OCI-LY7 (cell line): ENCODE data around the gene C1QTNF2. TPM values are rescaled to one million over a fixed set of nuclear protein-coding genes. Genes with fewer than 3 reads are reported as not detected.

ENCODE experiments used
- BruUV-seq: library from RNA; stranded (reverse); fragments of 400-500 nt; replicated peaks from 2 replicates; lab custom pipeline; 2021; lab: Mats Ljungman, UMichigan
- CTCF ChIA-PET: fragments of 300-600 bp; sonication (Branson Sonifier 250); formaldehyde crosslinking; loops from one replicate; lab custom pipeline; 2022; ENCODE audit warnings: antibody characterized with exemption; ENCODE audit not compliant: unreplicated experiment; lab: Charles Lee
- POLR2A ChIA-PET: fragments of 300-600 bp; sonication (Branson Sonifier 250); formaldehyde crosslinking; loops from one replicate; lab custom pipeline; 2022; ENCODE audit warnings: antibody characterized with exemption; lab: Charles Lee
- DNase-seq: peaks from one replicate; pipeline ENCODE4 v3.0.0-alpha.2; 2015; ENCODE audit warnings: low spot score
- H2AFZ ChIP-seq: fragments of 200-600 bp; sonication (generic), shearing (Covaris generic); 2 replicates; pipeline ENCODE4 v1.6.1; 2014; ENCODE audit warnings: mild to moderate bottlenecking, antibody characterized with exemption, low read length, moderate library complexity
- H3K27ac ChIP-seq: fragments of 200-600 bp; sonication (generic); 2 replicates; pipeline ENCODE4 v1.5.1; 2014; ENCODE audit warnings: mixed run types, low read depth, mild to moderate bottlenecking, moderate library complexity, low read length, inconsistent platforms; ENCODE audit not compliant: poor library complexity, severe bottlenecking
- H3K36me3 ChIP-seq: fragments of 200-600 bp; sonication (generic); 2 replicates; pipeline ENCODE4 v1.6.1; 2014; ENCODE audit warnings: mild to moderate bottlenecking, antibody characterized with exemption, low read length, moderate library complexity, mixed read lengths; ENCODE audit not compliant: insufficient read depth
- H3K4me1 ChIP-seq: fragments of 200-600 bp; sonication (generic); 2 replicates; pipeline ENCODE4 v1.5.1; 2014; ENCODE audit warnings: mild to moderate bottlenecking, low read length; ENCODE audit not compliant: insufficient read depth, poor library complexity, severe bottlenecking
- H3K4me2 ChIP-seq: fragments of 200-600 bp; sonication (generic); 2 replicates; pipeline ENCODE4 v1.6.1; 2014; ENCODE audit warnings: mild to moderate bottlenecking, low read length
- H3K4me3 ChIP-seq: fragments of 200-600 bp; sonication (generic); 2 replicates; pipeline ENCODE4 v1.5.1; 2014; ENCODE audit warnings: mild to moderate bottlenecking, low read depth, low read length; ENCODE audit not compliant: poor library complexity, severe bottlenecking
- H3K79me2 ChIP-seq: fragments of 200-600 bp; sonication (generic); 2 replicates; pipeline ENCODE4 v1.6.1; 2016; ENCODE audit warnings: low read depth, mild to moderate bottlenecking, low read length, moderate library complexity, mixed read lengths; ENCODE audit not compliant: insufficient read depth
- H3K9me2 ChIP-seq: fragments of 200-600 bp; sonication (generic); 2 replicates; pipeline ENCODE4 v1.6.1; 2016; ENCODE audit warnings: mild to moderate bottlenecking, low read length, mixed read lengths; ENCODE audit not compliant: insufficient read depth
- H3K9me3 ChIP-seq: fragments of 200-600 bp; sonication (generic); 2 replicates; pipeline ENCODE4 v1.6.1; 2014; ENCODE audit warnings: mild to moderate bottlenecking, mixed run types, low read length, mixed read lengths
- H4K20me1 ChIP-seq: fragments of 200-600 bp; sonication (generic); 2 replicates; pipeline ENCODE4 v1.6.1; 2014; ENCODE audit warnings: mild to moderate bottlenecking, antibody characterized with exemption, low read length, moderate library complexity, mixed read lengths; ENCODE audit not compliant: insufficient read depth
- EZH2phosphoT487 ChIP-seq: fragments of 200-600 bp; sonication (generic); IDR thresholded peaks from 2 replicates; pipeline ENCODE4 v1.6.1; 2018; ENCODE audit warnings: low read depth, borderline replicate concordance, mild to moderate bottlenecking, mixed run types, antibody characterized with exemption, low read length, moderate library complexity, mixed read lengths
- intact Hi-C: fragments of 100-400 bp; cut with micrococcal nuclease; formaldehyde crosslinking; loops from one replicate; pipeline ENCODE4 v1.10.0; 2022; ENCODE audit not compliant: unreplicated experiment
- total RNA-seq, 2 experiments: library from RNA; depleted of rRNA in 1 of 2; stranded (reverse); fragments of >200 nt in 1 of 2; shearing (Covaris generic) in 1 of 2; gene quantifications; 2 replicates each; pipeline ENCODE4 v1.2.3, GENCODE V29; 2014 to 2022
- TF ChIP-seq, protein P1 (sequence below): fragments of 200-600 bp; sonication (generic); conservative IDR thresholded peaks from 2 replicates; pipeline ENCODE4 v1.5.1; 2014; ENCODE audit warnings: mild to moderate bottlenecking, antibody characterized with exemption, low read length, moderate library complexity, mixed read lengths

Gene C1QTNF2
- total RNA-seq, 2 experiments from 2014 or later: not detected

- TF ChIP-seq EZH2phosphoT487: no peak
- TF ChIP-seq, protein P1, sequence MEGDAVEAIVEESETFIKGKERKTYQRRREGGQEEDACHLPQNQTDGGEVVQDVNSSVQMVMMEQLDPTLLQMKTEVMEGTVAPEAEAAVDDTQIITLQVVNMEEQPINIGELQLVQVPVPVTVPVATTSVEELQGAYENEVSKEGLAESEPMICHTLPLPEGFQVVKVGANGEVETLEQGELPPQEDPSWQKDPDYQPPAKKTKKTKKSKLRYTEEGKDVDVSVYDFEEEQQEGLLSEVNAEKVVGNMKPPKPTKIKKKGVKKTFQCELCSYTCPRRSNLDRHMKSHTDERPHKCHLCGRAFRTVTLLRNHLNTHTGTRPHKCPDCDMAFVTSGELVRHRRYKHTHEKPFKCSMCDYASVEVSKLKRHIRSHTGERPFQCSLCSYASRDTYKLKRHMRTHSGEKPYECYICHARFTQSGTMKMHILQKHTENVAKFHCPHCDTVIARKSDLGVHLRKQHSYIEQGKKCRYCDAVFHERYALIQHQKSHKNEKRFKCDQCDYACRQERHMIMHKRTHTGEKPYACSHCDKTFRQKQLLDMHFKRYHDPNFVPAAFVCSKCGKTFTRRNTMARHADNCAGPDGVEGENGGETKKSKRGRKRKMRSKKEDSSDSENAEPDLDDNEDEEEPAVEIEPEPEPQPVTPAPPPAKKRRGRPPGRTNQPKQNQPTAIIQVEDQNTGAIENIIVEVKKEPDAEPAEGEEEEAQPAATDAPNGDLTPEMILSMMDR: no peak
- BruUV-seq: no TSS peak
- H3K9me2 ChIP-seq: no peaks in the 10 kb centered on the region
- H3K4me2 ChIP-seq: no peak overlapping the region
- H3K4me1 ChIP-seq: no peaks in the 10 kb centered on the region
- H3K36me3 ChIP-seq: no peaks in the 10 kb centered on the region
- no peaks in the 10 kb centered on the region for H4K20me1 ChIP-seq
- POLR2A ChIA-PET: no interaction called here
- intact Hi-C loops: no loop called here
- no peak for DNase-seq
- H2AFZ ChIP-seq: no peak overlapping the region
- H3K79me2 ChIP-seq: no peaks in the 10 kb centered on the region
- no peaks in the 10 kb centered on the region for H3K9me3 ChIP-seq
- CTCF ChIA-PET: no interaction called here
- no peak overlapping the region for H3K4me3 ChIP-seq
- no peak overlapping the region for H3K27ac ChIP-seq
Observed at GRCh38 chr5:160325716-160326115, 44.7 kb downstream of the C1QTNF2 start.

- Histone ChIP-seq H4K20me1 (no peaks in the 10 kb centered on the region), H3K9me3 (no peaks in the 10 kb centered on the region), H2AFZ (no peak overlapping the region), H3K36me3 (no peaks in the 10 kb centered on the region), H3K27ac (no peak overlapping the region), H3K4me3 (no peak overlapping the region), H3K4me1 (no peaks in the 10 kb centered on the region), H3K79me2 (no peaks in the 10 kb centered on the region), H3K4me2 (no peak overlapping the region), H3K9me2 (no peaks in the 10 kb centered on the region)
- POLR2A ChIA-PET: no interaction called here
- TF ChIP-seq, protein P1: no peak
- TF ChIP-seq EZH2phosphoT487: no peak
- intact Hi-C loops: no loop called here
- no TSS peak for BruUV-seq
- DNase-seq: no peak
- CTCF ChIA-PET: no interaction called here
Observed at GRCh38 chr5:160324886-160325285, 45.5 kb downstream of the C1QTNF2 start.

DNA sequence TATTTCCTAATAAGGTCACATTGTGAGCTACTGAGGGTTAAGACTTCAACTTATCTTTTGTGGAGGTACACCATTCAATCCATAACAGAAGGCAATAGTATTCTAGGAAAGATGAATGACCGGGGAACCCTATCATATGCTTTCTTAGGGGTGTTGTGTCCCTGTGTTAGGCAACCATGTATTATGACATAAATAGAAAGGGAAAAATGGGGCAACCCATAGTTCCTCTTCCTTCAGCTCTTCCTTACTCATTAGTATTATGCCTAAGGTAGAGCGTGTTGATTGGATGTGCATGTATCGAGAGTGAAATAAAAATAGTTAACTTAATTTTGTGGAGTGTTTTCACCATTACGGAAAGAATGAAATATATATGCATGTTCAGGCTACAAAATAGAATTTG is 52.0 kb downstream of the C1QTNF2 start:
- CTCF ChIA-PET: no interaction called here
- Histone ChIP-seq H3K79me2 (no peaks in the 10 kb centered on the region), H3K27ac (no peak overlapping the region), H3K9me2 (no peaks in the 10 kb centered on the region), H2AFZ (no peak overlapping the region), H3K36me3 (no peaks in the 10 kb centered on the region), H4K20me1 (no peaks in the 10 kb centered on the region), H3K4me2 (no peak overlapping the region), H3K4me1 (no peaks in the 10 kb centered on the region), H3K4me3 (no peak overlapping the region), H3K9me3 (no peaks in the 10 kb centered on the region)
- TF ChIP-seq EZH2phosphoT487: no peak
- TF ChIP-seq, protein P1: no peak
- BruUV-seq: no TSS peak
- intact Hi-C loops: no loop called here
- POLR2A ChIA-PET: interaction anchor here (0.7 kb wide), 1 partner anchor 385 kb away, joined by 3 read pairs; no protein-coding TSS in a partner anchor
- no peak for DNase-seq
